HPDE6-E6E7 (cell line): ENCODE measurements around the gene TMEM145.
"Not testable (repeated sequence)": the region's sequence is repeated elsewhere in the genome, so short reads cannot be mapped to it uniquely, and the experiment has no call there.

ENCODE experiments used
- DNase-seq: peaks from one replicate; pipeline ENCODE4 v3.0.0; 2011; ENCODE audit warnings: missing footprints; ENCODE audit errors: extremely low spot score

The TMEM145 gene

GRCh38 chr19:42334697-42335373, 21.7 kb downstream of the TMEM145 start:
- no peak for DNase-seq

- no peak for DNase-seq
Observed at GRCh38 chr19:42335374-42335936, 22.3 kb downstream of the TMEM145 start.

GRCh38 chr19:42335971-42336370, 22.9 kb downstream of the TMEM145 start:
- DNase-seq: no peak

GRCh38 chr19:42339126-42339860, 26.2 kb downstream of the TMEM145 start:
- not testable (repeated sequence) for DNase-seq

GRCh38 chr19:42339922-42340321, 26.8 kb downstream of the TMEM145 start:
- DNase-seq: not testable (repeated sequence)

- no peak for DNase-seq
Observed at GRCh38 chr19:42343344-42344110, 30.4 kb downstream of the TMEM145 start.

GRCh38 chr19:42344336-42344893, 31.3 kb downstream of the TMEM145 start:
- DNase-seq: no peak

- no peak for DNase-seq
Observed at GRCh38 chr19:42345191-42345812, 32.2 kb downstream of the TMEM145 start.

GRCh38 chr19:42348211-42348610, 35.1 kb downstream of the TMEM145 start:
- no peak for DNase-seq

GRCh38 chr19:42349378-42350107, 36.4 kb downstream of the TMEM145 start:
- DNase-seq: no peak

GRCh38 chr19:42350417-42350816, 37.3 kb downstream of the TMEM145 start:
- no peak for DNase-seq

- DNase-seq: no peak
Observed at GRCh38 chr19:42351079-42351735, 38.1 kb downstream of the TMEM145 start.

GRCh38 chr19:42352301-42353259, 39.5 kb downstream of the TMEM145 start:
- DNase-seq: no peak

GRCh38 chr19:42353341-42354015, 40.4 kb downstream of the TMEM145 start:
- DNase-seq: no peak

GRCh38 chr19:42355896-42356295, 42.8 kb downstream of the TMEM145 start:
- no peak for DNase-seq

GRCh38 chr19:42356686-42357085, 43.6 kb downstream of the TMEM145 start:
- DNase-seq: no peak

- no peak for DNase-seq
Observed at GRCh38 chr19:42357290-42357689, 44.2 kb downstream of the TMEM145 start.

GRCh38 chr19:42360787-42361544, 47.9 kb downstream of the TMEM145 start:
- DNase-seq: no peak
